K562 (cell line): ENCODE measurements around the gene FAAP100. TPM values are rescaled to one million over a fixed set of nuclear protein-coding genes. Genes with fewer than 3 reads are reported as not detected.
A peak's percentile ranks its signal among the peaks of the same experiment; 100 is the strongest.

Source experiments
- HLTF ChIP-seq: fragments of 450-650 bp; IDR thresholded peaks from 2 replicates; pipeline ENCODE4 v1.6.1; 2016
- JUNB ChIP-seq: fragments of 450-650 bp; formaldehyde crosslinking; conservative IDR thresholded peaks from 2 replicates; pipeline ENCODE4 v1.4.0; 2020; ENCODE audit warnings: mild to moderate bottlenecking
- KHSRP ChIP-seq: fragments of 450-650 bp; IDR thresholded peaks from 2 replicates; pipeline ENCODE4 v1.6.1; 2017
- MAFF ChIP-seq: IDR thresholded peaks from 2 replicates; pipeline ENCODE4 v1.6.1; 2012; ENCODE audit warnings: low read length, improper control_type of control experiment
- MGA ChIP-seq: fragments of 450-650 bp; IDR thresholded peaks from 2 replicates; pipeline ENCODE4 v1.6.1; 2016; ENCODE audit warnings: mild to moderate bottlenecking, moderate library complexity
- NR2C1 ChIP-seq, 2 experiments: fragments of 450-650 bp; IDR thresholded peaks; 2 replicates each; pipeline ENCODE4 v1.6.1; 2017; ENCODE audit warnings: mild to moderate bottlenecking in 2 of 2, antibody characterized with exemption in 1 of 2, inconsistent platforms in 1 of 2, missing compliant biosample characterization in 1 of 2, missing genetic modification characterization in 1 of 2
- UBTF ChIP-seq, 2 experiments: IDR thresholded peaks; 2 replicates each; pipeline ENCODE4 v1.6.1; 2012; ENCODE audit warnings: improper control_type of control experiment in 2 of 2, low read depth in 2 of 2, low read length in 2 of 2, borderline replicate concordance in 1 of 2
- ZMIZ1 ChIP-seq, 2 experiments: fragments of 150-350 bp in 1 of 2; IDR thresholded peaks; 2 replicates each; pipeline ENCODE4 v1.6.1; 2012 to 2016; ENCODE audit warnings: low read depth in 2 of 2, low read length in 2 of 2, mild to moderate bottlenecking in 1 of 2, moderate library complexity in 1 of 2
- ZNF239 ChIP-seq: fragments of 250-450 bp; sonication (Bioruptor Pico); IDR thresholded peaks from 2 replicates; pipeline ENCODE4 v1.4.0; 2020; ENCODE audit warnings: mild to moderate bottlenecking
- ZNF75A ChIP-seq: fragments of 450-650 bp; formaldehyde crosslinking; IDR thresholded peaks from 2 replicates; pipeline ENCODE4 v1.4.0; 2020; ENCODE audit warnings: mild to moderate bottlenecking
- polyA plus RNA-seq, 8 experiments: library from polyadenylated mRNA; depleted of rRNA in 4 of 8; stranded (reverse) in 5 of 8; unstranded in 3 of 8; fragments of >200 nt; fragmentation: Nextera tagmentation in 2 of 8; fragmentation: Illumina TruSeq in 1 of 8; extraction: Ambion mirVana in 2 of 8; extraction: Trizol in 1 of 8; gene quantifications; 2 replicates each; pipeline versions ENCODE4 v1.2.1 to v1.2.3, GENCODE V29; 2011 to 2014; ENCODE audit warnings: inconsistent platforms in 1 of 8, missing spikeins in 1 of 8
- total RNA-seq, 7 experiments: library from RNA; depleted of rRNA in 6 of 7; stranded (reverse); fragments of >200 nt in 6 of 7; fragmentation: Illumina TruSeq in 2 of 7; extraction: Trizol in 2 of 7; gene quantifications; 2 replicates each; pipeline versions ENCODE4 v1.2.1 to v1.2.3, GENCODE V29; 2011 to 2021; ENCODE audit warnings: low replicate concordance in 1 of 7

FAAP100 gene
- total and polyA plus RNA-seq, 9 of the 15 experiments (the other 6 are each of a cell fraction or from before 2014, with no cell fraction given) = 0.31 to 51.2 (median 12.6) TPM

- TF ChIP-seq MAFF = no peak
- TF ChIP-seq NR2C1 (IDR thresholded peaks at IDR 0.05) = no peak
- TF ChIP-seq NR2C1 (tag; IDR thresholded peaks at IDR 0.05) = no peak
- 0 out of 4 replicates have a peak, but pooled peaks of 1 of the 2 experiments have one; percentile 15 for TF ChIP-seq UBTF (IDR thresholded peaks at IDR 0.05; ENCODE audit: borderline replicate concordance in 1 of 2, low read depth in 2 of 2, low read length in 2 of 2)
- TF ChIP-seq ZNF239 (CRISPR knock-in tag) = no peak
- TF ChIP-seq HLTF = no peak
- peak; percentile 58; the same call in 1 of the 2 replicates for TF ChIP-seq MGA
- no peak for TF ChIP-seq JUNB (CRISPR knock-in tag)
- TF ChIP-seq KHSRP = no peak
- no peak for TF ChIP-seq ZNF75A (CRISPR knock-in tag)
- TF ChIP-seq ZMIZ1 (IDR thresholded peaks at IDR 0.05; ENCODE audit: low read depth in 2 of 2, low read length in 2 of 2) = no peak
These were observed 32.7 kb downstream of the FAAP100 start (continued) for GRCh38 chr17:81519284-81520020.
